ENCODE measurements around the gene SV2B.

SV2B gene

DNA sequence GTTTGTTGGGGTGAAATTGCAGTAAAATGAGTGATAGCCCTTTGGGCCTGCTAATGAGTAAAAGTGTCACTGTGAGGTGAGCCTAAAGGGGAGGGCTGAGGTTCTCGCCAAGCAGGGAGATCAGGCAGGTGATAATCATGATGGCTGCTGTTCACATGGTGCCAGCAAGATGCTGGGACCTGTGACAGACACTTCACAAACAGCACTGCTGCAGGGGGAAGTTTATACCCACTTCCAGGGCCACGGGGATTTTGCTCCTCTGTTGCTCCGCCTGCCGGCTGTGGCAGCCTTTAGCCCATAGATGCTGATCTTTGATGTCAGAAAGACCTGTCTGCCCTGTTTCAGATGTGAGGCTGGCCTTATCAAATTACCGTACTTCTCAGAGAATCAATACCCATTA, 96.7 kb downstream of the SV2B start:
- TF ChIP-seq, protein P1, sequence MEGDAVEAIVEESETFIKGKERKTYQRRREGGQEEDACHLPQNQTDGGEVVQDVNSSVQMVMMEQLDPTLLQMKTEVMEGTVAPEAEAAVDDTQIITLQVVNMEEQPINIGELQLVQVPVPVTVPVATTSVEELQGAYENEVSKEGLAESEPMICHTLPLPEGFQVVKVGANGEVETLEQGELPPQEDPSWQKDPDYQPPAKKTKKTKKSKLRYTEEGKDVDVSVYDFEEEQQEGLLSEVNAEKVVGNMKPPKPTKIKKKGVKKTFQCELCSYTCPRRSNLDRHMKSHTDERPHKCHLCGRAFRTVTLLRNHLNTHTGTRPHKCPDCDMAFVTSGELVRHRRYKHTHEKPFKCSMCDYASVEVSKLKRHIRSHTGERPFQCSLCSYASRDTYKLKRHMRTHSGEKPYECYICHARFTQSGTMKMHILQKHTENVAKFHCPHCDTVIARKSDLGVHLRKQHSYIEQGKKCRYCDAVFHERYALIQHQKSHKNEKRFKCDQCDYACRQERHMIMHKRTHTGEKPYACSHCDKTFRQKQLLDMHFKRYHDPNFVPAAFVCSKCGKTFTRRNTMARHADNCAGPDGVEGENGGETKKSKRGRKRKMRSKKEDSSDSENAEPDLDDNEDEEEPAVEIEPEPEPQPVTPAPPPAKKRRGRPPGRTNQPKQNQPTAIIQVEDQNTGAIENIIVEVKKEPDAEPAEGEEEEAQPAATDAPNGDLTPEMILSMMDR (IDR thresholded peaks at IDR 0.05) = no peak

DNA sequence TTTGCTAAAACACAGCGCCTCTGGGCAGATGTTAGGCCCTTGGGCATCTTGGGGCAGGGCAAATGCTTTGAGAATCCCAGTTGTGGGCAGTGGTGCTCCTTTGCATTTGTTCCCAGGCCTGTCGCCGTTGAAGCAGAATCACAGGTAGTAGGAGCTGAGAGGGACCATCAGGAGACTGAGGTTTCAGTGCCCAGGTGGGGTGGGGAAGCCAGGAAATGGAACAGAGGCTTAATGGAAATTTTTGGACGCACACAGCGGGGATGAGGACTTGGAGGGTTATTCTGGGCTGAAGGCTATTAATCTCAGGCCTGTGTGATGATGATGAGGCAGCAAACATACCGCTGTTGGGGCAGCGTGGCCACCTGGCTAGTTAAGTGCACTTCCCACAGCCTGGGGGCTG, 99.5 kb downstream of the SV2B start:
- TF ChIP-seq, protein P1 (IDR thresholded peaks at IDR 0.05) = no peak

DNA sequence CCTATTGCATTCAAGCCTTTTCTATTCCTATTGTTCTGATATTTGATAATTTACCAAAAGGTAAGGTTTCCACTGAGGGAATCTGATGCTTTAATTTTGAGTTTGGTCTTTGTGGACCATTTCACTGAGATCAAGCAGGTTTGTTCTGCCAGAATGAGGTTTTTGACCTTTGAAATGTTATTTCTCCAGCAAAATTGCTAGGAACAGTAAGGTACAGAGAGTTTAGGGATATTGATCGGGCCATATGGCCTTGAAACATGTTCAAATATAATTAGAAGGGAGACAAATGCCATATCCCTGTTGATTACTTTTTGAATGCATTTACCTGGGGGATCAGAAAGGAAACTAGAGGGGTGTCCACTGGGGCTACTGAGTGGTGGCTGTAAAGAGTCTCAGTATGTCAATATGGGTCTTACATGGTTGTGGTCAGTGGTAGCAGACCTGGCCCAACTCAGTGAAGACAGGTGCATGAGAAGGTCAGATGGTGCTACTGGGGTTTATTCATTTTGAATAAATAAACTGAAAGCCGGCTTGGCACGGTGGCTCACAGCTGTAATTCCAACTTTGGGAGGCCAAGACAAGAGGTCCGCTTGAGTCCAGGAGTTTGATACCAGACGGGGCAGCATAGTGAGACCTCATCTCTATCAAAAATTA, 100.2 kb downstream of the SV2B start:
- TF ChIP-seq, protein P1 (IDR thresholded peaks at IDR 0.05) = no peak

DNA sequence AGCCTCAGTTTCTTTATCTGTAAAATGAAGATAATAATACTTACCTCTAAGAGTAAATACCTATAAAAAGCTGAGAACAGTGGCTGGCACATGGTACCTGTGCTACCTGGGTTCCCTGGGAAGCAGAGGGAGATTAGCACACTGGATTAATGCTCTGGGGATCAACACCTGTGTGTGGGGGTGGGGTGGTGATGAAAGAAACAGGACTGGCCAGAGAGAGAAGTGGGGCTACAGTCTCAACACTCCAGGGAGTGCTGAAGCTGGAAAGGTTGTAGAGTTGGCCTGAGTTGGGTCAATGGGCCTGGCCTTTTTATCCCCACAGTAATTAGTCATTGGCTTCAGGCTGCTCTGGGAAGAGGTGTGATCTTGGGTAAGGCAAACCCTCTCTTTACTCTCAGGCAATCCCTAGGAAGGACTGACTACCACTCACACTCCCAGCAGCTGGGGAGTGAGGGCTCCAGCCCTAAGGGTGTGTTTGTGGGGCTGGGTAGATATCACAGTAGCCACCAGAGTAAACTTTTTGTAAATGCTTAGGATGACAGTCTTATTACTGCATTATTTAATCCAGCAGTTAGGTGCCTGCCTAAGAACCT, 102.5 kb downstream of the SV2B start:
- TF ChIP-seq, protein P1 (IDR thresholded peaks at IDR 0.05) = no peak

DNA sequence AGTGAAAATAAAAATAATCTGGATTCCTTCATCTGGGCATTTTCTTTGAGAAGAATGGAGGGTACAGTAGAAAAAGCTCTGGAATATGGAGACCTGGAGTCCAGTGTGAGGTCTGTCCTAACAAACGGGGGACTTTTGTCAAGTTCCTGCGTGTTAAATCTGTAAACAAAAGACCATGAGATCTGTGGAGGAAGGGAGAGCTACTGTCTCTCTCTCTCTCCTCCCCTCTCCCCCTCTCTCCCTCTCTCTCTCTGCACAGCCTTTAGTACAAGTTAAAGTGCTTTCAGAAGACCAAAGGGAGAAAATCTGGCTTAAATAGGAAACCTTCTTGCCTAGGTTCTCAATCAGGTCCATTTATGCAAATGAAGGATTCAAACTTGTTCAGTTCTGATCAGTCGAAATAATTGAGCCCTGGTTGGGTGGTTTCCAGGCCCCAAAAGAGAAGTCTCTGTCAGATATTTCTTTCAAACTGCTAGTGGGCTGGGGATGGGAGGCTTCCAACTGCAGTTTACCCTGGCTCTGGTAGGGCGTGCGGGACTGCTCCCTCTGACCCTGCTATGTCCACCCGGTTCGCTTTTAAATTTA, 103.7 kb downstream of the SV2B start:
- TF ChIP-seq, protein P1 (IDR thresholded peaks at IDR 0.05) = no peak

DNA sequence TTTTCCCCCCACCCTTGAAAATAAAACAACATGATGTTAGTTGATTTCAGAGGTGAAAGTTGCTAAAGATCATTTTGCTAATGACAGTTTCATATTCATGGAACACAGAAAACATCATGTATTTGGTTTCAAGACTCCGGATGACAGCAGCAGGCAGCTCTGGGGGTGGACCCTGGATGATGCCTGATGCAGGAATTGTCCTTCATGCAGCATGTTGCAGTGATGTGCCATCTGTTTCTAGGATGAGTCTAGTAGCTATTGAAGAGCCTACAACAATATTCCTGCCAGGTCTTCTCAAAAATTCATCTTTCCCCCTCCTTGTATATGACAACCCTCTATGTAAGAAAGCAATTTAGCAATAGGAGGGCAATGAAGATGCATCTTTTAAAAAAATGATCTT, 108.3 kb downstream of the SV2B start:
- TF ChIP-seq, protein P1 (IDR thresholded peaks at IDR 0.05) = no peak

GRCh38 chr15:91209318-91209717, 109.3 kb downstream of the SV2B start:
- TF ChIP-seq, protein P1 (IDR thresholded peaks at IDR 0.05) = no peak

All from LNCAP (cell line).